Fibroblast of villous mesenchyme (primary cell): ENCODE results near the gene KIF9. TPM values are rescaled to one million over a fixed set of nuclear protein-coding genes. Genes with fewer than 3 reads are reported as not detected.
"Not testable (repeated sequence)": the region's sequence is repeated elsewhere in the genome, so short reads cannot be mapped to it uniquely, and the experiment has no call there.

Source experiments
- DNase-seq: peaks from one replicate; pipeline ENCODE4 v3.0.0-alpha.2; 2010; ENCODE audit warnings: low read depth
- H3K4me3 ChIP-seq: 2 replicates; pipeline ENCODE4 v1.5.1; 2011; ENCODE audit warnings: low read depth, mild to moderate bottlenecking, low read length
- total RNA-seq: library from RNA; depleted of rRNA; stranded (reverse); fragments of >200 nt; gene quantifications from 2 replicates; pipeline ENCODE4 v1.2.3, GENCODE V29; 2012
- TF ChIP-seq, protein P1 (sequence below): IDR thresholded peaks from 2 replicates; pipeline ENCODE4 v1.5.1; 2012; ENCODE audit warnings: low read depth, mild to moderate bottlenecking, low read length; ENCODE audit not compliant: insufficient read depth

Gene KIF9
- total RNA-seq, 1 donor = 2.2 TPM

- H3K4me3 ChIP-seq = no peak overlapping the region
- TF ChIP-seq, protein P1, sequence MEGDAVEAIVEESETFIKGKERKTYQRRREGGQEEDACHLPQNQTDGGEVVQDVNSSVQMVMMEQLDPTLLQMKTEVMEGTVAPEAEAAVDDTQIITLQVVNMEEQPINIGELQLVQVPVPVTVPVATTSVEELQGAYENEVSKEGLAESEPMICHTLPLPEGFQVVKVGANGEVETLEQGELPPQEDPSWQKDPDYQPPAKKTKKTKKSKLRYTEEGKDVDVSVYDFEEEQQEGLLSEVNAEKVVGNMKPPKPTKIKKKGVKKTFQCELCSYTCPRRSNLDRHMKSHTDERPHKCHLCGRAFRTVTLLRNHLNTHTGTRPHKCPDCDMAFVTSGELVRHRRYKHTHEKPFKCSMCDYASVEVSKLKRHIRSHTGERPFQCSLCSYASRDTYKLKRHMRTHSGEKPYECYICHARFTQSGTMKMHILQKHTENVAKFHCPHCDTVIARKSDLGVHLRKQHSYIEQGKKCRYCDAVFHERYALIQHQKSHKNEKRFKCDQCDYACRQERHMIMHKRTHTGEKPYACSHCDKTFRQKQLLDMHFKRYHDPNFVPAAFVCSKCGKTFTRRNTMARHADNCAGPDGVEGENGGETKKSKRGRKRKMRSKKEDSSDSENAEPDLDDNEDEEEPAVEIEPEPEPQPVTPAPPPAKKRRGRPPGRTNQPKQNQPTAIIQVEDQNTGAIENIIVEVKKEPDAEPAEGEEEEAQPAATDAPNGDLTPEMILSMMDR = no peak
- peak; percentile 34 for DNase-seq
Observed at GRCh38 chr3:47315069-47315647, 32.6 kb upstream of the KIF9 start.

DNA sequence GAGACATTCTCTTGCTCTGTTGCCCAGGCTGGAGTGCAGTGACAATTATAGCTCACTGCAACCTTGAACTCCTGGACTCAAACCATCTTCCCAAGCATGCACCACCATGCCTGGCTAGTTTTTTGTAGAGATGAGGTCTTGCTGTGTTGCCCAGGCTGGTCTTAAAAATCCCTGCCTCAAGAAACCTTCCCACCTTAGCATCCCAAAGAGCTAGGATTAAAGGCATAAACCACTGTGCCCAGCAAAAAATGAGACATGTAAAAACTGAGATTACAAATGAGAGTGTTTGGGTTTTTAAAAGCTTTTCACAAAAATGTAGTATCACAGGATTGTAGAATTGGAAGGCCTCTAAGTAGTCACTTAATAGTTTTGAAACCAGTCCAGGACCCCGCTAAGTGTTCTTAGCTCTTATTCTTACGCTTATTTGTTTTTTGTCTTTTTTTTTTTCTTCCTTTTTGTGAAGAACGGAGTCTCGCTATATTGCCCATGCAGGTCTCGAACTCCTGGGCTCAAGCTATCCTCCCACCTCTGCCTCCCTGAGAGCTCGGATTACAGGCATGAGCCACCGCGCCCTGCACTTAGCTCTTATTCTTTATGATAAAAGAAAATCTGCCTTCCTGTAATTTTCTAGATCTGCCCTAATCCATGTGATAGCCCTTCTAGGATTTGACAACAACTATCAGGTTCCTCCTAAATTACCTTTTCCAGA, 31.6 kb upstream of the KIF9 start:
- no peak overlapping the region for H3K4me3 ChIP-seq
- TF ChIP-seq, protein P1 = no peak
- DNase-seq = no peak

DNA sequence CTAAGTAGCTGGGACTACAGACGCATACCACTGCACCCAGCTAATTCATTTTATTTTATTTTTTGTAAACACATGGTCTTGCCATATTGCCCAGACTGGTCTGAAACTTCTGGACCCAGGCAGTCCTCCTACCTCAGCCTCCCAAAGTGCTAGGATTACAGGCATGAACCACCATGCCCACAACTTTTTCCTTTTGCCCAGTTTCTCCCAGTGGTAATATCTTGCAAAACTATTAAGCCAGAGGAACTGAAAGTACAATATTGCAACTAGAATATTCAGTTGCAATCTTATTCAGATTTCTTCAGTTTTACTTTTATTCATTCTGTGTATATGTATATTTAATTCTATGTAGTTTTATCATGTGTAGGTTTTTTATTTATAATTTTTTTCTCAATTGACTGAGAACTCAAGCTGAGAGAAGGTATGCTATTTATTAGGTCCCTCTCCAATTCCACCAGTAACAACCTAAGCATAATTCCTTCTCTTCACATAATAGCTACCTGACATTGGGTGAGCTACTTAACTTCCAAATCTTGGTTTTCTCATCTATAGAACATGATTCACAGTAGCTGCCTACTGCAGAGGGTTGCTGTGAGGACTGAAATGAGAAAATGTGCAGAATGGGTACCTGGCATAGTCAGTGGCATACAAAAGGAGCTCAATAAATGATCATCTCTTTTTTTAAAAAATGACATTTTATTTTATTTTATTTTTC, 30.9 kb upstream of the KIF9 start:
- no peak for DNase-seq
- TF ChIP-seq, protein P1 = no peak

DNA sequence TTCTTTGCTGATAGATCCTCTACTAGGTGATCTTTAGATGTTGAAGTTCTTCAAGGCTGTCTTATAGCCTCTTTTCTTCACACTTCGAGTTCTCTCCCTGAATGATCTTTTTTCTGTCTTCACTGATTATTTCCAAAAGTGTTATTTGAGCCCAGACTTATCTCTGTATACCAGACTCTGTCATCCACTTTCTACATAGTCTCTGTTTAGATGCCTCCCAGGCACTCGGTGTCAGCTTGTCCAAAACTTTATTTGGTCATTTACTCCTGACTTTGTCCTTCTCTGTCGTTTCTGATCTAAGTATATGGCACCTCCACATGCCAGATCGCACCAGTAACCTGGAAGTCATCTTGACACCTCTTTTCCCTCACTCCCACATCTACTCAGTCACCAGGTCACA, 27.8 kb upstream of the KIF9 start:
- TF ChIP-seq, protein P1 = no peak
- DNase-seq = no peak

More for the DNA sequence above, 30.9 kb upstream of the KIF9 start:
- H3K4me3 ChIP-seq = no peak overlapping the region

GRCh38 chr3:47309231-47309630, 26.6 kb upstream of the KIF9 start:
- not testable (repeated sequence) for DNase-seq, H3K4me3 ChIP-seq

More for the DNA sequence above, 27.8 kb upstream of the KIF9 start:
- H3K4me3 ChIP-seq = no peak overlapping the region

- DNase-seq = no peak
- TF ChIP-seq, protein P1 = no peak
- no peak overlapping the region for H3K4me3 ChIP-seq
Observed at GRCh38 chr3:47306022-47306421, 23.4 kb upstream of the KIF9 start.

DNA sequence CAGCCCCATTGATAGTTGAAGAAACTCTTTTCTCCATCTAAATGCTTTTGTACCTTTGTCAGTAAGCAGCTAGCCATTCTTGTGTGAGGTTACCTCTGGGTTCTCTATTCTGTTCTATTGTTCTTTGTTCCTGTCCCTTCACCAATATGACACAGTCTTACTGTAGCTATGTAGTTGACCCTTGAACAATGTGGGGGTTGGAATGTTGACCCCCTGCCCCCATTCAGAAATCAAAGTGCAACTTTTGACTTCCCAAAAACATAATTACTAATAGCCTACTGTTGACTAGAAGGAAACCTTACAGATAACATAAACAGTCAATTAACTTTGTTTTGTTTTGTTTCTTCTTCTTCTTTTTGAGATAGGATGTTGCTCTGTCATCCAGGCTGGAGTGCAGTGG, 18.9 kb upstream of the KIF9 start:
- DNase-seq = no peak
- TF ChIP-seq, protein P1 = no peak
- no peak overlapping the region for H3K4me3 ChIP-seq
